Measurements from ENCODE around the gene ARL14.

The ARL14 gene

GRCh38 chr3:160676547-160677303, at the start of gene ARL14:
ARL14 (plus strand) TSS chr3:160677160; CDS start chr3:160677347, 187 bp downstream.
- no peak for DNase-seq

GRCh38 chr3:160629491-160629890, 47.5 kb upstream of the ARL14 start:
- DNase-seq, result no peak

GRCh38 chr3:160633361-160634083, 43.4 kb upstream of the ARL14 start:
- DNase-seq, result no peak

GRCh38 chr3:160635213-160635612, 41.7 kb upstream of the ARL14 start:
- DNase-seq, result no peak

GRCh38 chr3:160637086-160637485, 39.9 kb upstream of the ARL14 start:
- DNase-seq, result no peak

GRCh38 chr3:160638184-160638583, 38.8 kb upstream of the ARL14 start:
- DNase-seq, result no peak

- DNase-seq, result no peak
Observed at GRCh38 chr3:160641665-160642309, 35.2 kb upstream of the ARL14 start.

- DNase-seq, result peak; percentile 8
Observed at GRCh38 chr3:160643994-160644393, 33.0 kb upstream of the ARL14 start.

- no peak for DNase-seq
Observed at GRCh38 chr3:160644491-160644890, 32.5 kb upstream of the ARL14 start.

GRCh38 chr3:160648701-160649100, 28.3 kb upstream of the ARL14 start:
- DNase-seq, result no peak

- no peak for DNase-seq
Observed at GRCh38 chr3:160649596-160649995, 27.4 kb upstream of the ARL14 start.

GRCh38 chr3:160653512-160653911, 23.4 kb upstream of the ARL14 start:
- no peak for DNase-seq

- DNase-seq, result no peak
Observed at GRCh38 chr3:160660902-160661301, 16.1 kb upstream of the ARL14 start.

GRCh38 chr3:160661660-160662059, 15.3 kb upstream of the ARL14 start:
- DNase-seq, result no peak

- no peak for DNase-seq
Observed at GRCh38 chr3:160665231-160665630, 11.7 kb upstream of the ARL14 start.

GRCh38 chr3:160665784-160666526, 11.0 kb upstream of the ARL14 start:
- DNase-seq, result no peak

GRCh38 chr3:160667452-160667851, 9.5 kb upstream of the ARL14 start:
- no peak for DNase-seq

- no peak for DNase-seq
Observed at GRCh38 chr3:160668454-160668853, 8.5 kb upstream of the ARL14 start.

GRCh38 chr3:160671231-160671630, 5.7 kb upstream of the ARL14 start:
- DNase-seq, result no peak

- DNase-seq, result no peak
Observed at GRCh38 chr3:160671995-160672394, 5.0 kb upstream of the ARL14 start.

- DNase-seq, result no peak
Observed at GRCh38 chr3:160673188-160673587, 3.8 kb upstream of the ARL14 start.

- DNase-seq, result no peak
Observed at GRCh38 chr3:160675566-160676124, 1.3 kb upstream of the ARL14 start.

- DNase-seq, result no peak
Observed at GRCh38 chr3:160677459-160677881, 510 bp downstream of the ARL14 start.

Data from activated CD4-positive, alpha-beta T cell treated with anti-CD3 and anti-CD28 coated beads, Interleukin-2, amount 50 U/mL, for 16 hours (primary cell).